T-helper 2 cell treated with Interferon-gamma antibody and Interleukin-4, amounts not matched to agents 5 μg/mL and 100 μg/mL, for 36 hours (primary cell): ENCODE measurements around the gene INS.
"Not testable (repeated sequence)": the region's sequence is repeated elsewhere in the genome, so short reads cannot be mapped to it uniquely, and the experiment has no call there.

Source experiments
- DNase-seq: peaks from one replicate; pipeline ENCODE4 v3.0.0; 2021; ENCODE audit warnings: low spot score
- H3K27ac Mint-ChIP-seq: one replicate; pipeline ENCODE4 v1.8.0; 2021; ENCODE audit warnings: mild to moderate bottlenecking, mixed read lengths
- H3K27me3 Mint-ChIP-seq: one replicate; pipeline ENCODE4 v1.8.0; 2021; ENCODE audit warnings: low read depth, mixed read lengths
- H3K36me3 Mint-ChIP-seq: one replicate; pipeline ENCODE4 v1.8.0; 2021; ENCODE audit warnings: low read depth, mixed read lengths
- H3K4me1 Mint-ChIP-seq: one replicate; pipeline ENCODE4 v1.8.0; 2021; ENCODE audit warnings: low read depth, mixed read lengths
- H3K4me3 Mint-ChIP-seq: one replicate; pipeline ENCODE4 v1.8.0; 2022; ENCODE audit warnings: mild to moderate bottlenecking, moderate library complexity, mixed read lengths
- H3K9me3 Mint-ChIP-seq: one replicate; pipeline ENCODE4 v1.8.0; 2021; ENCODE audit warnings: mixed read lengths

The INS gene

GRCh38 chr11:2127482-2128129, 33.4 kb downstream of the INS start:
- Mint-ChIP-seq H3K27me3 (peaks cover 14% of the 10 kb centered on the region), H3K27ac (no peak overlapping the region), H3K36me3 (no peaks in the 10 kb centered on the region), H3K4me1 (no peaks in the 10 kb centered on the region), H3K4me3 (no peak overlapping the region), H3K9me3 (peaks cover 5% of the 10 kb centered on the region)
- DNase-seq, result no peak

GRCh38 chr11:2126520-2127085, 34.4 kb downstream of the INS start:
- no peak overlapping the region for H3K27ac Mint-ChIP-seq
- no peaks in the 10 kb centered on the region for H3K4me1 Mint-ChIP-seq
- DNase-seq, result no peak
- H3K4me3 Mint-ChIP-seq, result no peak overlapping the region
- H3K9me3 Mint-ChIP-seq, result peaks cover 4% of the 10 kb centered on the region
- H3K36me3 Mint-ChIP-seq, result no peaks in the 10 kb centered on the region
- peaks cover 7% of the 10 kb centered on the region for H3K27me3 Mint-ChIP-seq

- not testable (repeated sequence) for H3K9me3 Mint-ChIP-seq, H3K27me3 Mint-ChIP-seq, H3K4me3 Mint-ChIP-seq, H3K36me3 Mint-ChIP-seq, H3K27ac Mint-ChIP-seq, DNase-seq, H3K4me1 Mint-ChIP-seq
Measured at GRCh38 chr11:2124736-2125484, 36.1 kb downstream of the INS start.

- no peak overlapping the region for H3K27ac Mint-ChIP-seq
- DNase-seq, result no peak
- H3K27me3 Mint-ChIP-seq, result no peaks in the 10 kb centered on the region
- no peak overlapping the region for H3K4me3 Mint-ChIP-seq
- no peaks in the 10 kb centered on the region for H3K36me3 Mint-ChIP-seq
- H3K4me1 Mint-ChIP-seq, result no peaks in the 10 kb centered on the region
- no peaks in the 10 kb centered on the region for H3K9me3 Mint-ChIP-seq
Measured at GRCh38 chr11:2123628-2123960, 37.4 kb downstream of the INS start.

GRCh38 chr11:2122907-2123627, 37.9 kb downstream of the INS start:
- H3K27me3 Mint-ChIP-seq, result peaks cover 3% of the 10 kb centered on the region
- no peak for DNase-seq
- no peaks in the 10 kb centered on the region for H3K9me3 Mint-ChIP-seq
- no peak overlapping the region for H3K27ac Mint-ChIP-seq
- H3K4me3 Mint-ChIP-seq, result no peak overlapping the region
- no peaks in the 10 kb centered on the region for H3K4me1 Mint-ChIP-seq
- no peaks in the 10 kb centered on the region for H3K36me3 Mint-ChIP-seq

- Mint-ChIP-seq H3K27me3 (peaks cover 7% of the 10 kb centered on the region), H3K4me1 (no peaks in the 10 kb centered on the region), H3K36me3 (no peaks in the 10 kb centered on the region), H3K4me3 (no peak overlapping the region), H3K9me3 (no peaks in the 10 kb centered on the region), H3K27ac (no peak overlapping the region)
- DNase-seq, result no peak
Measured at GRCh38 chr11:2122222-2122906, 38.6 kb downstream of the INS start.

GRCh38 chr11:2121227-2122130, 39.5 kb downstream of the INS start:
- DNase-seq, result no peak
- H3K27me3 Mint-ChIP-seq, result peaks cover 8% of the 10 kb centered on the region
- no peaks in the 10 kb centered on the region for H3K36me3 Mint-ChIP-seq
- H3K9me3 Mint-ChIP-seq, result no peaks in the 10 kb centered on the region
- no peaks in the 10 kb centered on the region for H3K4me1 Mint-ChIP-seq
- H3K27ac Mint-ChIP-seq, result no peak overlapping the region
- H3K4me3 Mint-ChIP-seq, result no peak overlapping the region

GRCh38 chr11:2120359-2121100, 40.5 kb downstream of the INS start:
- Mint-ChIP-seq H3K27me3 (peaks cover 11% of the 10 kb centered on the region), H3K36me3 (no peaks in the 10 kb centered on the region), H3K4me1 (no peaks in the 10 kb centered on the region), H3K27ac (no peak overlapping the region), H3K9me3 (no peaks in the 10 kb centered on the region), H3K4me3 (no peak overlapping the region)
- DNase-seq, result no peak

GRCh38 chr11:2118677-2119076, 42.3 kb downstream of the INS start:
- H3K27me3 Mint-ChIP-seq, result peaks cover 11% of the 10 kb centered on the region
- no peaks in the 10 kb centered on the region for H3K9me3 Mint-ChIP-seq
- no peaks in the 10 kb centered on the region for H3K4me1 Mint-ChIP-seq
- no peak overlapping the region for H3K27ac Mint-ChIP-seq
- H3K36me3 Mint-ChIP-seq, result no peaks in the 10 kb centered on the region
- H3K4me3 Mint-ChIP-seq, result no peak overlapping the region
- DNase-seq, result no peak

- no peak for DNase-seq
- Mint-ChIP-seq H3K9me3 (no peaks in the 10 kb centered on the region), H3K4me1 (no peaks in the 10 kb centered on the region), H3K27me3 (peaks cover 11% of the 10 kb centered on the region), H3K4me3 (no peak overlapping the region), H3K27ac (no peak overlapping the region), H3K36me3 (no peaks in the 10 kb centered on the region)
Measured at GRCh38 chr11:2116680-2117079, 44.3 kb downstream of the INS start.

GRCh38 chr11:2115308-2115707, 45.7 kb downstream of the INS start:
- Mint-ChIP-seq H3K4me3 (no peak overlapping the region), H3K27me3 (peaks cover 16% of the 10 kb centered on the region), H3K9me3 (no peaks in the 10 kb centered on the region), H3K36me3 (no peaks in the 10 kb centered on the region), H3K27ac (no peak overlapping the region), H3K4me1 (no peaks in the 10 kb centered on the region)
- no peak for DNase-seq

GRCh38 chr11:2114430-2115241, 46.4 kb downstream of the INS start:
- H3K4me3 Mint-ChIP-seq, result no peak overlapping the region
- no peak for DNase-seq
- peaks cover 20% of the 10 kb centered on the region for H3K27me3 Mint-ChIP-seq
- no peaks in the 10 kb centered on the region for H3K36me3 Mint-ChIP-seq
- H3K9me3 Mint-ChIP-seq, result no peaks in the 10 kb centered on the region
- H3K4me1 Mint-ChIP-seq, result no peaks in the 10 kb centered on the region
- no peak overlapping the region for H3K27ac Mint-ChIP-seq
